Omental fat pad (tissue), 4 donors: ENCODE measurements around the gene ARHGAP27. TPM values are rescaled to one million over a fixed set of nuclear protein-coding genes. Genes with fewer than 3 reads are reported as not detected.

Source experiments
- ATAC-seq: fragments of 150-250 bp; one replicate; pipeline ENCODE4 v1.9.1; 2016; ENCODE audit warnings: mild to moderate bottlenecking, moderate library complexity; ENCODE audit not compliant: low FRiP score
- DNase-seq: peaks from one replicate; pipeline ENCODE4 v3.0.0-alpha.2; 2019; ENCODE audit warnings: low spot score
- total RNA-seq, 4 donors: library from RNA; depleted of rRNA; stranded (reverse); fragments of >200 nt; gene quantifications; one replicate each; pipeline ENCODE4 v1.1.0, GENCODE V29; 2016
- TF ChIP-seq, protein P1 (sequence below), 3 donors: fragments of 450-650 bp; IDR thresholded peaks; one replicate each; pipeline ENCODE4 v1.5.1; 2016 to 2017; ENCODE audit warnings: antibody characterized with exemption in 3 of 3, mild to moderate bottlenecking in 3 of 3, moderate library complexity in 2 of 3

Gene ARHGAP27
- total RNA-seq, 4 donors from 2014 or later: 13.4 to 52.5 (median 23.7) TPM

DNA sequence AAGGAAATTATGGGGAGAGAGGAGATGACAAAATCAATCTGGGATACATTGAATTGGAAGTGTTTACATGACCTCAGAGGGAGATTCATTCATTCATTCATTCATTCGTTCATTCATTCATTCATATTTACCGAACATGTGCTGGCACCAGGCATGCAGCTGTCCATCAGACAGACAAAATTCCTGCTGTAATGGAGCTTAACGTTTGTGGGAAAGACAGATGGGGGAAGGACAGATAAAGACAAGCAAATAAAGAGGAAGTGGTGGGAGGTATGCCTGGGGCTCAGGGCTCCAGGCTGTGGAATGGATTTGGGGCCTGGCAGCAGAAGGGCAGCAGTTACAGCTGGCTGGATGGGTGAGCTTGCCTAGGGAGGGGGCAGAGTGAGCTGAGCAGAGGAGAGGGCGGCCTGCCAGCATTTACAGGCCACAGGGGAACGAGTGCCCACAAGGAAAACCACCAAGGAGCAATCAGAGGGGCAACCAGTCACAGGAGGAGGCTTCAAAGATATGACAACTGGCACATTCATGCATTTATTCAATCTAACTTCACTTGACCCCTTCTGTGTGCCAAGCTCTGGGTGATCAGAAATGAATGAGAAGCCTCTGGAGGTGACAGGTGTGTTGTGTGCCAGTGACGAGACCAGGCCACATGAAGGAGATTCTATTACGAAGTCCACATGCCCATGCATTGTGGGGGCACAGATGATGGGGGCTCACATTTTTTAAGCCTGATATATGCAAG is 48.5 kb downstream of the ARHGAP27 start:
- TF ChIP-seq, protein P1, sequence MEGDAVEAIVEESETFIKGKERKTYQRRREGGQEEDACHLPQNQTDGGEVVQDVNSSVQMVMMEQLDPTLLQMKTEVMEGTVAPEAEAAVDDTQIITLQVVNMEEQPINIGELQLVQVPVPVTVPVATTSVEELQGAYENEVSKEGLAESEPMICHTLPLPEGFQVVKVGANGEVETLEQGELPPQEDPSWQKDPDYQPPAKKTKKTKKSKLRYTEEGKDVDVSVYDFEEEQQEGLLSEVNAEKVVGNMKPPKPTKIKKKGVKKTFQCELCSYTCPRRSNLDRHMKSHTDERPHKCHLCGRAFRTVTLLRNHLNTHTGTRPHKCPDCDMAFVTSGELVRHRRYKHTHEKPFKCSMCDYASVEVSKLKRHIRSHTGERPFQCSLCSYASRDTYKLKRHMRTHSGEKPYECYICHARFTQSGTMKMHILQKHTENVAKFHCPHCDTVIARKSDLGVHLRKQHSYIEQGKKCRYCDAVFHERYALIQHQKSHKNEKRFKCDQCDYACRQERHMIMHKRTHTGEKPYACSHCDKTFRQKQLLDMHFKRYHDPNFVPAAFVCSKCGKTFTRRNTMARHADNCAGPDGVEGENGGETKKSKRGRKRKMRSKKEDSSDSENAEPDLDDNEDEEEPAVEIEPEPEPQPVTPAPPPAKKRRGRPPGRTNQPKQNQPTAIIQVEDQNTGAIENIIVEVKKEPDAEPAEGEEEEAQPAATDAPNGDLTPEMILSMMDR (IDR thresholded peaks at IDR 0.05): no peak
- ATAC-seq (no peak), DNase-seq (no peak)

DNA sequence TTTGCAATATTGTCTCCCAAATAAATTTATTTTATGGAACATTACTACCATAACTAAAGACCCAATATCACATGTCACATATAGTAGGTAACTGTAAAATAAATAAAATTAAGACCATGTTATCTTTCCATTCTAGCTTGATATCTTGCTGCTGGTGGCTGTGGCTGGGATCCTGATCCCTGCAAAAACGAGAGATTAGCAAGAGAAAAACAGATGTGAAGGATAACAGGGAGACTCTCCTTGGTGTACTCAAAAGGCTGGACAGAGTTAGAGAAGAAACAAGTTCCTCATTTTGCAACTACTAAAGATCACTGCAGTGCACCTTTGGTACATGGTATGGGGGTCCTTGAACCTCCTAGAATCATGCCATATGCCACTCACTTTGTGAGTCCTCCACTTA is 49.7 kb downstream of the ARHGAP27 start:
- no peak for DNase-seq
- ATAC-seq: no peak

DNA sequence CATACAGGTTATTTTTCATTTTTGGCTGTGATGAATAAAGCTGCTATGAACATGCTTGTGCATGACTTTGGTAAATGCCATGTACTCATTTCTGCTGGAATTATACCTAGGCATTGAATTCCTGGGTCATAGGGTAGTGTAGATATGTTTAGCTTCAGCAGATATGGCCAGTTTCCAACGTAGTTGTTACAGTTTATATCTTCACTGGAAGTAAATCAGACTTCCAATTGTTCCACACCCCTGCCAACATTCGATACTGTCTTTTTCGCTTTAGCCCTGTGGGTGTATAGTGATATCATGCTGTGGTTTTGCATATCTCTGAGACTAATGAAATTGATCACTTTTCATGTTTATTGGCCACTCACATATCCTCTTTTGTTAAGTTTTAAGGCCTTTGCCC is 50.4 kb downstream of the ARHGAP27 start:
- DNase-seq: no peak
- no peak for ATAC-seq
- TF ChIP-seq, protein P1 (IDR thresholded peaks at IDR 0.05): no peak

More for the DNA sequence above, 49.7 kb downstream of the ARHGAP27 start:
- TF ChIP-seq, protein P1 (IDR thresholded peaks at IDR 0.05): no peak

DNA sequence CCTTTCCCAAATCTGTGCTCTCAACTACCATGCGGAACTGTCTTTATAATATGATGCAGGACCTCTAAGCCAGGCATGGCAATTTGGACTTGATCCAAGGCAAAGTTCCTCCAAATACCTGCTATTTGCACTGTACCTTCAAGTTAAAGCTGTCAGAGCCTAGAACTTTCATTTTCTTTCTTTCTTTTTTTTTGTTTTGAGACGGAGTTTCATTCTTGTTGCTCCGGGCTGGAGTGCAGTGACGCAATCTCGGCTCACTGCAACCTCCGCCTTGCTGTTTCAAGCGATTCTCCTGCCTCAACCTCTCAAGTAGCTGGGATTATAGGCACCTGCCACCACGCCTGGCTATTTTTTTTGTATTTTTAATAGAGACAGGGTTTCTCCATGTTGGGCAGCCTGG is 51.7 kb downstream of the ARHGAP27 start:
- DNase-seq (no peak), ATAC-seq (no peak)
- TF ChIP-seq, protein P1 (IDR thresholded peaks at IDR 0.05): no peak

DNA sequence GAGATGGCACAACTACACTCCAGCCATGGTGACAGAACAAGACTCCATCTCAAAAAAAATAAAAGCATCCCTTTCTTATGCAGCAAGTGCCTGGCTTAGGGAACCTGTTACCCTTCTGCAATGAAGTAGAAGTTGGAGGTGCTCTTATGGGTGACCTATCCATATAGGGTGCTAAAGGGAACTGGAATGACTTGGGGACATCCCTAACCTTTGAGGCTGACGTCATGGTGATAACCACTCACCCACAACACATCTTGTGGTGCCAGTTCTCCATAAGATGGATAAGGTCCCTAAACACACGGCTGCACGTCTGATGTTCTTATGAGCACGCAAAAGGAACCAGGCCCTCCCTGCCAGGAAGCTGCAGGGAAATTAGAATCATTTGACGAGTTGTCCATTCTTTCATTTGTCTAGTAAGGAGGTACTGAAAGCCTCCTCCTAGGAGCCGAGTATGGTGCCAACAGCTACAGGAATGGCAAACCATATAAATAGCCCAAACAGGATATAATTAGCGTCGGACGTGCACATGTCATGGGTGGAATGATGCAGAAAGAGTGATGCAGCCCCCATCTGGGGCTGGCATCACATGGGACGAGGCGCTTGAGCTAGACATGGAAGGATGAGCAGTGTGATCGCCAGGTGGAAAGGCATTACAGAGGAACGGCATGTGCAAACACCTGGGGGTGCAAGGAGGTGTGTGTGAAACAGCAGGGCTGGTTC is 52.5 kb downstream of the ARHGAP27 start:
- DNase-seq (no peak), ATAC-seq (no peak)
- TF ChIP-seq, protein P1 (IDR thresholded peaks at IDR 0.05): no peak

DNA sequence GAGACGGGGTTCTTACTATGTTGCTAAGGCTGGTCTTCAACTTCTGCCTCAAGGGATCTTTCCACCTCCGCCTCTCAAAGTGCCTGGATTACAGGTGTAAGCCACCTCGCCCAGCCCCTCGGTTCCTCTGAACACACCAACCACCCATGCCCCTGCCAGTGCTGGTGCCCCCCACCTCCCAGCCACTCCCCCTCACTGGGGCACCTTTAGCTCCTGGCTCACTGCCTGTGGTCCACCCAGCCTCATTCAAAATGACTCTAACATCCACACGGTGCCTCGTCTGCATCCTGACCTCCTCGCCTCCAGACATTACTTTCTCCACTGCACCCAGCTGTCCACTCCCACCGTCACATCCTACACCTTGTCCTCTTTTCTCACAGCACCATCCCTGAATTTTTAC is 55.3 kb downstream of the ARHGAP27 start:
- no peak for DNase-seq
- TF ChIP-seq, protein P1 (IDR thresholded peaks at IDR 0.05): no peak
- no peak for ATAC-seq
